NCI-H2196 treated with DMSO at 0.1 percent for 48 hours (cell line): Measurements from ENCODE around the gene IMP4.
A peak's percentile ranks its signal among the peaks of the same experiment; 100 is the strongest.

Experiments
- DNase-seq: peaks from one replicate; lab custom pipeline; 2025; ENCODE audit not compliant: unreplicated experiment; lab: John Stamatoyannopoulos, UW

The IMP4 gene

DNA sequence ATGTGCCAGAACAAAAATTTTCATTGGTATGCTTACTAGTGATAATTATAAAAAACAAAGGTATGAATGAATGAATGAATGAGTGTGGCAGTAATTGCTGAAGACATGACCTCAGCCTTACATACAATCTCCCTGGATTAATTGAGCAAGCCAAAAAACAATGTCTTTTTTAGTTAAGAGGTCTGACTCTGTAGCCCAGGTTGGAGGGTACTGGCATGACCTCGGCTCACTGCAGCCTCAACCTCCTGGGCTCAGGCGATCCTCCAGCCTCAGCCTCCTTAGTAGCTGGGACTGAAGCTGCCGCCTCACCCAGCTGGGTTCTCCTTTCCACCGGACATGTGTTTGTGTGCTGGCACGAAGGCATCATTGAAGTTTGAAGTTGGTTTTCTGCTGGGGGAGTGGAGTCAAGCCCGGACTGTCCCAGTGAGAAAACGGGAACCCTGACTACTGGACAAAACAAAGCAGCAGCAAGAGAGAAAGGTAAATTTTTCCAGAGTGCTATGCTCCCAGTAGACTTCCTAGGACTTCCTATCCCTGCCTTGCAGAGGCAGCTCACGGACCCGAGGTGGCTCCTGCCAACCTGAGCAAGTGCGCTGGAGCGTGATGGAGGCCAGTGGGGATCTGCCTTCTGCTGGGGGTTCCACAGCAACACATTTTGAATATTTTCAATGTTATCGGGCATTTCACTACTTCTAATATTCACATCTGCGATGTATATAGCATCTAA is 6.4 kb upstream of the IMP4 start:
- no peak for DNase-seq

GRCh38 chr2:130336877-130337734 is 5.6 kb upstream of the IMP4 start:
- peak; percentile 28 for DNase-seq

- no peak for DNase-seq
Measured at GRCh38 chr2:130337735-130338325, 4.9 kb upstream of the IMP4 start.

- DNase-seq = no peak
Measured at GRCh38 chr2:130338793-130339345, 3.8 kb upstream of the IMP4 start.

- DNase-seq = no peak
Measured at GRCh38 chr2:130339885-130340745, 2.6 kb upstream of the IMP4 start.

DNA sequence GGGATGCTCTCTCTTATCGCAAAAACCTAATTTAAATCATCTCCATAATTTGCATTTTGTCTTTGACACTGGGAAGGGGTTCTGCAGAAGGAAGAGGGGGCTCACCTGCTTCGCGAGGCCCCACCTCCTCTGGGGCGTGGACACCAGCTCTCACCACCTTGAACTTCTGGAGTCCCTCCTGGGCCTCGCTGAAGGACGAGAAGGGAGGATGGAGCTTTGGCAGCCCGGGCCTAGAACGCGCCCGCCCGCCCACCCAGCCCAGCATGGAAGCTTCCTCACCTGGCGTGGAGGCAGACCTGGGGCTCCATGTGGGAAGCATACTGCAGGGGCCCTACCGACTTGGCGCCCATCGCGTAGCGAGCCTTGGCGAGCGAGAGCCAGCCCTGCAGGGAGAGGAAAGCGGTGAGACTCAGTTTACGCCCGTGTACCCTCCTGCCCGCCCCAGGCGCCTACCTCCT is 1.1 kb upstream of the IMP4 start:
- DNase-seq = no peak

- DNase-seq = peak; percentile 91
Measured at GRCh38 chr2:130342020-130342532, 621 bp upstream of the IMP4 start.

DNA sequence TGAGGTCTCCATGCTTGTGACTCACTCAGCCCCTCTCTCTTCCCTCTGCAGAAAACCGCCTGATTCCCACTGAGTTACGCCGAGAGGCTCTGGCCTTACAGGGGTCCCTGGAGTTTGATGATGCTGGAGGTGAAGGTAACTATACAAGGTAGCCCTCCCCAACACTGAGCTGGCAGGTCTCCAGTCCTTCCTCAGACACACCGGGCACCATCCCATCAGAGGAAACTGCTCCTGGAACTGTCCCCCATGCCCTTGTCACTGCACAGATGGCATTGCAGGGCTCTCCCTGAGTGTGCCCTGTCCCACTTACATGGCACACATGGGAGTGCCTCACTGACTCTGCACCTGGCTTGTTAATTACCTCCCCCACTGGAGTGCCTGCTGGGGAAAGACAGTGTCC is 1.9 kb downstream of the IMP4 start:
- no peak for DNase-seq

GRCh38 chr2:130345091-130345490 is 2.4 kb downstream of the IMP4 start:
- DNase-seq = no peak

GRCh38 chr2:130345611-130346010 is 2.9 kb downstream of the IMP4 start:
- no peak for DNase-seq

DNA sequence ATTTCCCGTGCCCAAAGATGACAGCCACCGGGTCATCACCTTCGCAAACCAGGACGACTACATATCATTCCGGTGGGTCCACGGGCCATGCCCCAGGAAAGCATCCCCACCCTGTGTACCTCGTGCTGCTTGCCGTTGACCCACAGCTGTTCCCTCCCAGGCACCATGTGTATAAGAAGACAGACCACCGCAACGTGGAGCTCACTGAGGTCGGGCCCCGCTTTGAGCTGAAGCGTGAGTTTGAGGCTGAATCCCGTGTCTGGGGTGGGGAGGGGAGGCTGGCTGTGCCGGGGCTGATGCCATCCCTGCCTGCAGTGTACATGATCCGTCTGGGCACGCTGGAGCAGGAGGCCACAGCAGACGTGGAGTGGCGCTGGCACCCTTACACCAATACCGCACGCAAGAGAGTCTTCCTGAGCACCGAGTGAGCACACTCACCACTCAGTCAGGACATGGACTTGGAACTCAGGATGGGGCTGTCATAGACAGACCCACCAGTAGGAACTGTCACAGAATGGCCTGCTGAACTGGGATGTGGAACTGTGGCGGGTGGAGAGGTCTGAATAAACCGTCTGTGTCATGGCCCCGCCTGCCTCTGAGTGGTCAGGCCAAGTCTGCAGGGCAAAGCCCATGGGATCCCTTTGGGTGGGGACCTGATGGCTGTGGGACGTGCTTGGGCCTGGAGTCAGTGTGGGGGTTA is 3.5 kb downstream of the IMP4 start:
- no peak for DNase-seq

- DNase-seq = no peak
Measured at GRCh38 chr2:130346741-130347066, 4.0 kb downstream of the IMP4 start.

DNA sequence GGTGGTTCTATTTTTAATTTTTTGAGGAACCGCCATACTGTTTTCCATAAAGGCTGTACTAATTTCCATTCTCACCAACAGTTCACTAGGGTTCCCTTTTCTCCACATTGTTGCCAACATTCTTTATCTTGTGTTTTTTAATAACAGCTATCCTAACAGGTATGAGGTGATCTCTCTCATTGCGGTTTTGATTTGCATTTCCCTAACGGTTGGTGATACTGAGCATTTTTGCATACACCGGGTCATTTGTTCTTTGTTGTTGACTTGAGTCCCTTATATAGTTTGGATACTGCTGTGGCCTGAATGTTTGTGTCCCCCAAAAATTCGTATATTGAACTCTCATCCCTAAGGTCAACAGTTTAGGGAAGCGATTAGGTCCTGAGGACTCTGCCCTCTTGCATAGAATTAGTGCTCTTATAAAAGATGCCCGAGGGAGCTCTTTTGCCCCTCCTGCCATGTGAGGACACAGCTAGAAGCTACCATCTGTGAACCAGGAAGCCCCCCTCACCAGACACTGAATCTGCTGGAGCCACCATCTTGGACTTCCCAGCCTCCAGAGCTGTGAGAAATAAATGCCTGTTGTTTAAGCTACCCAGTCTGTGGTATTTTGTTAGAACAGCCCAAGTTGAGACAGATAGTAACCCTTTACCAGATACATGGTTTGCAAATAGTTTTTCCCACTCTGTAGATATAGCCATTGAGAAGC is 4.7 kb downstream of the IMP4 start:
- no peak for DNase-seq

DNA sequence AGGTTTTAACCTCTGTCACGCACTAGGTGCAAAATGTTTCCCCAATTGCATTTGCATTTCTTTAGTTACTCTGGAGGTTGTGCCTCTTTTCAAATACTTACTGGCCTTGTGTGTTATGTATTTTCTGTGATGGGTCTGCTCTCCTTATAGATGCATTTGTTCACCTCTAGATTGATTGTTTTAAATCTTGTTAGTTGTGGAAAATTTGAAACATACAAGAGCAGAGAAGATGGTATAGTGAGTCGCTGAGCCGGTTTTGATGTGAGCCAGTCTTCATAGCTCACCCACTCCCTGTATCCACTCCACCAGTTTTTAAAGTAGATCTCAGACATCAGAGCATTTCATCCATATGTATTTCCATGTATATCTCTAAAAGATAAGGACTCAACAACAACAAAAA is 6.5 kb downstream of the IMP4 start:
- no peak for DNase-seq

- DNase-seq = no peak
Measured at GRCh38 chr2:130351711-130352110, 9.0 kb downstream of the IMP4 start.

- DNase-seq = no peak
Measured at GRCh38 chr2:130352237-130352636, 9.5 kb downstream of the IMP4 start.

GRCh38 chr2:130353291-130354138 is 10.8 kb downstream of the IMP4 start:
- DNase-seq = no peak

DNA sequence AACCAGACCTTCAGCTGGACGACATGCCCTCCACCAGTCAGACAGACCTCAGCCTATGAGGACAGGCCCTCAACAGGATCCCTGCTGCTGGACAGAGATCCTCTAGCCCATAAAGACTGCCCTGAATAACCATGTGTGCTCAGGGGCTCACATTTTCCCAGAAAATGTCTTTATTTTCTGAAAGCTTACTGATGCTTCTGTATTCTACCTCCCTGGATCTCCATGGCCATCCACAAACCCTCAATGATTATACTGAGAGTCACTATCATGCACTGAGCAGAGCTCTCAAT is 11.4 kb downstream of the IMP4 start:
- DNase-seq = no peak

GRCh38 chr2:130355172-130355577 is 12.5 kb downstream of the IMP4 start:
- no peak for DNase-seq
